GM10248 (cell line): ENCODE measurements around the gene PLEKHM2.

Experiments
- CTCF ChIA-PET: fragments of 300-600 bp; sonication (Branson Sonifier 250); formaldehyde crosslinking; extraction: SDS; loops from one replicate; lab custom pipeline; 2021; ENCODE audit warnings: antibody characterized with exemption; lab: Yijun Ruan, JAX
- POLR2A ChIA-PET: fragments of 350-650 bp; sonication (Branson Sonifier 250); formaldehyde crosslinking; extraction: SDS; loops from one replicate; lab custom pipeline; 2020; ENCODE audit warnings: antibody characterized with exemption; lab: Yijun Ruan, JAX
- DNase-seq: peaks from one replicate; pipeline ENCODE4 v3.0.0; 2012; ENCODE audit errors: extremely low spot score
- TF ChIP-seq, protein P1 (sequence below): IDR thresholded peaks from 2 replicates; pipeline ENCODE4 v1.5.1; 2012; ENCODE audit warnings: mild to moderate bottlenecking, low read depth; ENCODE audit errors: extremely low read depth, missing control alignments, control extremely low read depth

PLEKHM2 gene

DNA sequence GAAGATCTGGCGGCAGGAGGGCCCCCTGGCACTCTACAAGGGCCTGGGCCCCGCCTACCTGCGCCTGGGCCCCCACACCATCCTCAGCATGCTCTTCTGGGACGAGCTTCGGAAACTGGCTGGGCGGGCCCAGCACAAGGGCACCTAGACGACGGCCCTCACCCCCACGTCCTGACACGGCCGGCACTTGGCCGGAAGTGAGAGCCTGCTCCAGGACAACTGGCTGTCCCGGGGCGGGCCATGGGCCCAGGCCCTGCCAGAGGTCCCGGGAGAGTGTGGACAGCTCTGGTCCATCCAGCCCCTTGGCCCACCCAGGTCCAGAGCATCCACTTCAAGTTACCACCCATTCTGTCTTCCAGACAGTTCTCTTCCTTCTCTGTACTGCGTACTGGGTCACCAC, 55.1 kb downstream of the PLEKHM2 start:
- TF ChIP-seq, protein P1, sequence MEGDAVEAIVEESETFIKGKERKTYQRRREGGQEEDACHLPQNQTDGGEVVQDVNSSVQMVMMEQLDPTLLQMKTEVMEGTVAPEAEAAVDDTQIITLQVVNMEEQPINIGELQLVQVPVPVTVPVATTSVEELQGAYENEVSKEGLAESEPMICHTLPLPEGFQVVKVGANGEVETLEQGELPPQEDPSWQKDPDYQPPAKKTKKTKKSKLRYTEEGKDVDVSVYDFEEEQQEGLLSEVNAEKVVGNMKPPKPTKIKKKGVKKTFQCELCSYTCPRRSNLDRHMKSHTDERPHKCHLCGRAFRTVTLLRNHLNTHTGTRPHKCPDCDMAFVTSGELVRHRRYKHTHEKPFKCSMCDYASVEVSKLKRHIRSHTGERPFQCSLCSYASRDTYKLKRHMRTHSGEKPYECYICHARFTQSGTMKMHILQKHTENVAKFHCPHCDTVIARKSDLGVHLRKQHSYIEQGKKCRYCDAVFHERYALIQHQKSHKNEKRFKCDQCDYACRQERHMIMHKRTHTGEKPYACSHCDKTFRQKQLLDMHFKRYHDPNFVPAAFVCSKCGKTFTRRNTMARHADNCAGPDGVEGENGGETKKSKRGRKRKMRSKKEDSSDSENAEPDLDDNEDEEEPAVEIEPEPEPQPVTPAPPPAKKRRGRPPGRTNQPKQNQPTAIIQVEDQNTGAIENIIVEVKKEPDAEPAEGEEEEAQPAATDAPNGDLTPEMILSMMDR = no peak
- DNase-seq = no peak
- CTCF ChIA-PET = interaction anchor here (1.4 to 2.0 kb wide), 2 partner anchors 11 to 317 kb away, joined by 4 to 5 read pairs; no protein-coding TSS in a partner anchor
- POLR2A ChIA-PET = no interaction called here

DNA sequence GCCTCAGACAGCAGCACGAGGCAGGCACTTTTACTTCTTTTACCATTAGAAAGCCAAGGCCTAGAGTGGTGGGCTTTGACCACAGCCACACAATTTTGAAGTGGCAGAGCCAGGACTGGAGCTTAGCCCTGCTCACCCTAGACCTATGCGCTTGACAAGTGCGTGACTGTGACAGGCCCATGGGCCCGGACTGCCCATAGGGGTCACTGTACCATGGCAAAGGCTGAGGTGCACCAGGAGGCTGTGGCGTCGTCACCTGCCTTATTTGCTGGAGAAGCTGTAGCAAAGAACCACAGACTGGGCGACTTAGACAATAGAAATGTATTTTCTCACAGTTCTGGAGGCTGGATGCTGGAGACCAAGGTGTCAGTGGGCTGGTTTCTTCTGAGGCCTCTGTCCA, 55.6 kb downstream of the PLEKHM2 start:
- TF ChIP-seq, protein P1 = no peak
- CTCF ChIA-PET = interaction anchor here (1.3 to 2.0 kb wide), 3 partner anchors 10 to 317 kb away, joined by 3 to 5 read pairs (median 4); no protein-coding TSS in a partner anchor
- no peak for DNase-seq
- POLR2A ChIA-PET = no interaction called here

DNA sequence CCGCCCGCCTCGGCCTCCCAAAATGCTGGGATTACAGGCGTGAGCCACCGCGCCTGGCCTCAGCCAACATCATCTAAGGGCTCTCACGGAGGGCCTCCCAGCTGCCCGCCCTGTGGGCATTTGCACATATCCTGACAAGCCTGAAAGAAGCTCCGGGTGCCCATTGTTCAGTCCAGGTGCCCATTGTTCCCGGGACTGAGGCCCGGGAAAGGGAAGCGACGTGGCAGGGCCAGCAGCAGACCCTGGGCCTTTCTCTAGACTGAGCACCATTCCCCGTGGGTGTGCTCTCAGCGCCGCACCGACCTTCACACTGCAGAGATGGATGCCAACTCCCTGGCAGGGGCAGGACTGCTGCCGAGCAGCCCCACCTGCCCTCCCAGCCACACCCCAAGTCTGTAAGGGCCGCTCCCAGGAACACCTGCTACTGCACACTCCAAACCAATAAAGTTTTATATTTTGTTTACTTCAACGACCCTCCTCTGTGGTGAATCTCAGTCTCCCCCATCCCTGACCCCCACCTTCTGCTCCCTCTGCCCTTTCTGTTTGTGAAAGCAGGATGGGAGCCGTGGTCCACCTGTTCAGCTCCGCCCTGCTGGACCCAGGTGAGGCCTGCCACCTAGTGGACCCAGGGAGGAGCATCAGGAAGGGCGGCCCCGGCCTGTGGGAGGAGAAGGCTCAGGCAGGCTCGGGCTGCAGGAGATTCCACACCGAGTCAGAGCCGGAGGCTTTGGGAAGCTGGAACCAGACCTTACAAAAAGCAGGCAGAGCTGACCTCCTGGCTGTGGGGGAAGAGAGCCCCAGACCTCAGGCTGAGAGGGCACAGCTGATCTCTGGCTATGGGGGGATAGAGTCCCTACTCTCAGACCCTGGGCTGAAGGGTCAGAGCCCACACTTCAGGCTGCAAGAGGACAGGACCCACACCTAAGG, 57.1 kb downstream of the PLEKHM2 start:
- POLR2A ChIA-PET = no interaction called here
- DNase-seq = peak; percentile 90
- CTCF ChIA-PET = interaction anchor here (0.5 to 2.0 kb wide), 13 partner anchors 9 to 418 kb away, joined by 3 to 11 read pairs (median 4); no protein-coding TSS in a partner anchor
- TF ChIP-seq, protein P1 = peak; percentile 94

DNA sequence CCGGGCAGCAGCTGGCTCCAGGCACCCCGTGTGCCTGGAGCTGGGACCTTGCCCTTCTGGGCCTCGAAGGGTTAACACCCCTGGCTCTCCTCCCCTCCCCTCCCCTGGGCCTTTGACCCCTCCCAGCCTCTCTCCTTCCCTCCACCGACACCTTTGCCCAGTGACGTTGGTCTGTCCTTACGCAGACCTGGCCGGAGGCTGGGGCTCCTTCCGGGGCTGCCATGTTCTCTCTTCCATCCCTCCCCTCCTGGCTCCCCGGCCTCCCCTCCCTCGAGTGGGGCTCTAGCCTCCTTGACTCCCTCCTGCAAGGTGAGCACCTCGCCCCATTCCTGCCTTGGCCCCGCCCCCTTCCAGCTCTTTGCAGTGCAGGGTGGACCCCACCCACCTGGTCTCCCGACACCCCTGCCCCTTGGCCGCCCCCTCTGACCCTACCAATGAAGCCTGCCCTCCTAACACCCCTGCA, 58.2 kb downstream of the PLEKHM2 start, which contains the start of gene TMEM82:
Gene TMEM82 (plus strand): TSS at position 161 of the 463 bp plus-strand sequence. CDS start 61 bp downstream, at position 222.
- POLR2A ChIA-PET = no interaction called here
- no peak for DNase-seq
- CTCF ChIA-PET = interaction anchor here (0.9 to 1.5 kb wide), 3 partner anchors 14 to 154 kb away, joined by 3 read pairs; no protein-coding TSS in a partner anchor
- TF ChIP-seq, protein P1 = no peak

DNA sequence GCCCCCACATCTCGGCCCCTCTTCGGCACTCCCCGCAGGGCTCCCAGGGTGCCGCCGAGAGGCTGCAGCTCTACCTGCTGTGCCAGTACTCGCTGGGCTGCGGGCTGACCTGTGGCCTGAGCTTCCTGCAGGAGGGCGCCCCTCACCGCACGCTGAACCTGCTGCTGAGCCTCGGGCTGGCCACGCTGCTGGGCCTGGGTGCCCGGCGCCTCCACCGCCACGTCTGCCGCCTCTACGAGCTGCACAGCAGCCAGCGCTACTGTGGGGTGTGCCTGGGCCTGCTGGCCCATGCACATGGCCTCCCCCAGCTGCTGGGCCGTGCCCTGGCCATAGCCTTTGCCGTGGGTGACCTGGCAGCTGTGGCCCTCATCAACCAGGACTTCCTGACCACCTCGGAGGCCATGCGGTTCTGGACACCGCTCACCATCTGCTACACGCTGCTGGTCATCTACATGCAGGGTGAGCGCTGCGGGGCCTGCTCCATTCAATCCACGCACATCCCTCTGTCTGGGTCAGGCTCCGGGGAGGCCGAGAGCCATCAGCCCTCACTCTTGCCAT, 60.1 kb downstream of the PLEKHM2 start:
- TF ChIP-seq, protein P1 = no peak
- DNase-seq = no peak
- ChIA-PET POLR2A (no interaction called here), CTCF (interaction anchor here (1.0 kb wide), 1 partner anchor 78 kb away, joined by 3 read pairs; no protein-coding TSS in a partner anchor)

DNA sequence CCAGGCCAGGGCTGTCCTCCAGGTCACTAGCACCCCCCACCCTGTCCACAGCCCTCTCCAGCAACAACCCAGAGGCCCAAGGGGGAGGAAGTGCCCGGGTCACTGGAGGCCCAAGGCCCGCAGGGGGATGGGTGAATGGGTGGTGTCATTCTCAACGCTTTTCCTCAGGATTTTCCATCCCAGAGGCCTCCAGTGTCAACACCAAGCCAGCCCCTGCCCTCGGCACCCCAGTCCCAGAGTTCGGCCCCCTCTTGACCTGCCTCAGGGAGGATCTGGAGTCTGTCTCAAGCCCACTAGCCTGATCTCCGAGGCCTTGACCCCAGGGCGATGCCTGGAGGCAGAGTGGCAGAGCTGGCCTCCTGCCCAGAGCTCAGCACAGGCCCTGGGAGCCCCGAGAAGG, 63.3 kb downstream of the PLEKHM2 start:
- POLR2A ChIA-PET = no interaction called here

More for the DNA sequence above, 63.3 kb downstream of the PLEKHM2 start:
- TF ChIP-seq, protein P1 = no peak
- CTCF ChIA-PET = no interaction called here
- no peak for DNase-seq
